ENCODE measurements around the gene STX1B.

The STX1B gene

DNA sequence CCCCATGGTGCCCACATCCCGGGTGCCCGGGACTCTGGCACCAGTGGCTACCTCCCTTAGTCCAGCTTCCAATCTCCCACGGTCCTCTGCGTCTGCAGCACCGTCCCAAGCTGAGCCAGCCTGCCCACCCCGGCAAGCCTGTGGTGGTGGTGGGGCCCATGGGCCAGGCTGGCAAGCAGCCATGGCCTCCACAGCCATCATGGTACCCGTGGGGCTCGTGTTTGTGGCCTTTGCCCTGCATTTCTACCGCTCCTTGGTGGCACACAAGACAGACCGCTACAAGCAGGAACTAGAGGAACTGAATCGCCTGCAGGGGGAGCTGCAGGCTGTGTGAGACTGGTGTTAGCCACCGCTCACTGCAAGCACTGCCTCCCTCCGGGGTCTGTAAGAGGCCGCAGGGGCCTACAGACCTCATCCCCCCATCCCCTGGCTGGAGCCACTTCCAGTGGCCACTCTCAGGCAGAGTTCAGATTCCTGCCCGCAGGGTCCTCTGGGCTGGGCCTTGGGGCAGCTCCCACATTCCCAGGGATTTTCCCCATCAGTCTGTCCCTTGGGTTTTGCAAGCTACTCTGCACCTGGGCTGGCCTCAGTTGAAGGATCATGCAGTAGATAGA, 56.8 kb downstream of the STX1B start:
- Histone ChIP-seq H3K27ac (ENCODE audit: insufficient read depth, low read length, poor library complexity, severe bottlenecking) (no peak overlapping the region), H3K9me3 (ENCODE audit: control insufficient read depth, low read length) (no peaks in the 10 kb centered on the region), H3K4me1 (ENCODE audit: control insufficient read depth, insufficient read depth, low read length, poor library complexity, severe bottlenecking) (peaks cover 35% of the 10 kb centered on the region), H3K27me3 (replicated peaks; ENCODE audit: control insufficient read depth, insufficient read depth, low read length, poor library complexity, severe bottlenecking) (no peaks in the 10 kb centered on the region), H3K36me3 (ENCODE audit: control insufficient read depth, insufficient read depth, low read length) (no peaks in the 10 kb centered on the region), H3K4me3 (ENCODE audit: insufficient read depth, low read depth, low read length, poor library complexity, severe bottlenecking) (no peak overlapping the region)
- DNase-seq: peak in 2 of 3 donors; percentile 33 to 41

DNA sequence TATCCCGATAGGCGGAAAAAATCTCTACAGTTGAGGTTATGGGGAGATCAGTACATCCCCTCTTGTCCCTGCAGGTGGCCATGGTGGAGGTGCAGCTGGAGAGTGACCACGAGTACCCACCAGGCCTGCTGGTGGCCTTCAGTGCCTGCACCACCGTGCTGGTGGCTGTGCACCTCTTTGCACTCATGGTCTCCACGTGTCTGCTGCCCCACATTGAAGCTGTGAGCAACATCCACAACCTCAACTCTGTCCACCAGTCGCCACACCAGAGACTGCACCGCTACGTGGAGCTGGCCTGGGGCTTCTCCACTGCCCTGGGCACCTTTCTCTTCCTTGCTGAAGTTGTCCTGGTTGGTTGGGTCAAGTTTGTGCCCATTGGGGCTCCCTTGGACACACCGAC, 57.3 kb downstream of the STX1B start:
- Histone ChIP-seq H3K27ac (ENCODE audit: insufficient read depth, low read length, poor library complexity, severe bottlenecking) (no peak overlapping the region), H3K27me3 (replicated peaks; ENCODE audit: control insufficient read depth, insufficient read depth, low read length, poor library complexity, severe bottlenecking) (no peaks in the 10 kb centered on the region), H3K4me1 (ENCODE audit: control insufficient read depth, insufficient read depth, low read length, poor library complexity, severe bottlenecking) (peaks cover 33% of the 10 kb centered on the region), H3K4me3 (ENCODE audit: insufficient read depth, low read depth, low read length, poor library complexity, severe bottlenecking) (no peak overlapping the region), H3K9me3 (ENCODE audit: control insufficient read depth, low read length) (no peaks in the 10 kb centered on the region), H3K36me3 (ENCODE audit: control insufficient read depth, insufficient read depth, low read length) (no peaks in the 10 kb centered on the region)
- no peak for DNase-seq

DNA sequence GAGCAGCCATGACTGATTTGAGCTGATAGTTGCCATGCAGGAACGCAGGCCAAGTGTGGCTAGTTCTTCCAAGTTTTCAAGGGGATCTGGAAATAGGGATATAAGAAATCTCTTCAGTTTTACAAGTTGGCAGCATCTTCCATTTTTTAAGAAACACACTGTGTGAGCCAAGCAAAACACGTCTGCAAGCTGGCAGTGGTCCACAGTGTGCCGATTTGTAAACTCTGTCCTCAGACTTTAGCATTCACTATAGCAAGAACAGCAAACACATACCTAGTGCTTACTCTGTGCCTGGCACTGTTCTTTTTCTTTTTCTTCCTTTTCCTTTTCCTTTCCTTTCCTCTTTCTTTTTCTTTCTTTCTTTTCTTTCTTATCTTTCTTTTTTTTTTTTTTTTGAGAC, 58.7 kb downstream of the STX1B start:
- Histone ChIP-seq H3K4me3 (ENCODE audit: insufficient read depth, low read depth, low read length, poor library complexity, severe bottlenecking) (no peak overlapping the region), H3K27me3 (replicated peaks; ENCODE audit: control insufficient read depth, insufficient read depth, low read length, poor library complexity, severe bottlenecking) (no peaks in the 10 kb centered on the region), H3K27ac (ENCODE audit: insufficient read depth, low read length, poor library complexity, severe bottlenecking) (no peak overlapping the region), H3K9me3 (ENCODE audit: control insufficient read depth, low read length) (no peaks in the 10 kb centered on the region), H3K36me3 (ENCODE audit: control insufficient read depth, insufficient read depth, low read length) (no peaks in the 10 kb centered on the region), H3K4me1 (ENCODE audit: control insufficient read depth, insufficient read depth, low read length, poor library complexity, severe bottlenecking) (peaks cover 28% of the 10 kb centered on the region)
- DNase-seq: no peak

DNA sequence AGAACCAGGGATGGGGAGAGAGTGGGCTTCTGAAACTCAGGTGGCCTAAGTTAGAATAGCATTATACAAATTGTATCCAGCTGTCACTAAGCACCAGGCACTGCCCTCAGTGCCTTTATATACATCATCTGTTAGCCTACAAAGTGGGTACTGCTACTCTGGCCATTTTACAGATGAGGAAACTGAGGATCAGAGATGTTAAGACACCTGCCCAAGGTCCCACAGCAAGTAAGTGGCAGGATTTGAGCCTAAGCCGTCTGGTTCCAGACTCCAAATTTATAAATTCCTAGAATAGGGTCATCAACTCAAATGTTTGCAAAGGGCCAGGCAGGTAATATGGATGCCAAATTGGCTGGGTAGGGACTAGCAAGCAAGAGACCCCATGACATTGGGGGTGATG, 59.2 kb downstream of the STX1B start:
- H3K4me1 ChIP-seq (ENCODE audit: control insufficient read depth, insufficient read depth, low read length, poor library complexity, severe bottlenecking): peaks cover 24% of the 10 kb centered on the region

DNA sequence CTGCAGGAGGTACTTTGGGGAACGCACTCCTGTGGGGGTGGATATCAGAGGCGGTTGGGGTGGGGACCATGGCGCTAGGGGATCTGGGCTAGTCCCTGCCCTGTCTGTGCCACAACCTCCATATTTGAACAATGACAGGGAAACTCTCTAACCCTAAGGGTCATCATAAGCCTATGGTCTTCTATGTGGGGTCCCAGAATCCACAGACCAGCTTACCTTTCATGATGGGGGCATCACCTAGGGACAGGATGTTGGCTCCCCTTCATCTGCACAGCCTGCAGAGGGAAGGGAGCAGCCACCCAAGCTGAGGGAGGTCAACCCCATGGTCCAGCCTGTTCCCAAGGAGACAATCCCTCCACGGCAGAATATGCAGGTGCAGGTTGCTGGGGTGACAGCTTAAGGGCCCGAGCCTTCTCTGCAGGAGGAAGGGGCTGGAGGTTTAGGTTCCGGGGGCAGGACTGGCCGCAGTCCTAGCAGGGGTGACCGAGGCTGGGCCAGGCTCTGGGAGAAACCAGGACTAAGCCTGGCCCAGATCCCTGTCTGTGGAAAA, 59.8 kb downstream of the STX1B start:
- DNase-seq: no peak
- H3K27ac ChIP-seq (ENCODE audit: insufficient read depth, low read length, poor library complexity, severe bottlenecking): peak overlapping the region; percentile 69

More for the DNA sequence above, 59.2 kb downstream of the STX1B start:
- no peaks in the 10 kb centered on the region for H3K9me3 ChIP-seq (ENCODE audit: control insufficient read depth, low read length)
- H3K36me3 ChIP-seq (ENCODE audit: control insufficient read depth, insufficient read depth, low read length): no peaks in the 10 kb centered on the region
- no peak overlapping the region for H3K27ac ChIP-seq (ENCODE audit: insufficient read depth, low read length, poor library complexity, severe bottlenecking)
- H3K27me3 ChIP-seq (replicated peaks; ENCODE audit: control insufficient read depth, insufficient read depth, low read length, poor library complexity, severe bottlenecking): no peaks in the 10 kb centered on the region
- H3K4me3 ChIP-seq (ENCODE audit: insufficient read depth, low read depth, low read length, poor library complexity, severe bottlenecking): no peak overlapping the region
- DNase-seq: no peak

DNA sequence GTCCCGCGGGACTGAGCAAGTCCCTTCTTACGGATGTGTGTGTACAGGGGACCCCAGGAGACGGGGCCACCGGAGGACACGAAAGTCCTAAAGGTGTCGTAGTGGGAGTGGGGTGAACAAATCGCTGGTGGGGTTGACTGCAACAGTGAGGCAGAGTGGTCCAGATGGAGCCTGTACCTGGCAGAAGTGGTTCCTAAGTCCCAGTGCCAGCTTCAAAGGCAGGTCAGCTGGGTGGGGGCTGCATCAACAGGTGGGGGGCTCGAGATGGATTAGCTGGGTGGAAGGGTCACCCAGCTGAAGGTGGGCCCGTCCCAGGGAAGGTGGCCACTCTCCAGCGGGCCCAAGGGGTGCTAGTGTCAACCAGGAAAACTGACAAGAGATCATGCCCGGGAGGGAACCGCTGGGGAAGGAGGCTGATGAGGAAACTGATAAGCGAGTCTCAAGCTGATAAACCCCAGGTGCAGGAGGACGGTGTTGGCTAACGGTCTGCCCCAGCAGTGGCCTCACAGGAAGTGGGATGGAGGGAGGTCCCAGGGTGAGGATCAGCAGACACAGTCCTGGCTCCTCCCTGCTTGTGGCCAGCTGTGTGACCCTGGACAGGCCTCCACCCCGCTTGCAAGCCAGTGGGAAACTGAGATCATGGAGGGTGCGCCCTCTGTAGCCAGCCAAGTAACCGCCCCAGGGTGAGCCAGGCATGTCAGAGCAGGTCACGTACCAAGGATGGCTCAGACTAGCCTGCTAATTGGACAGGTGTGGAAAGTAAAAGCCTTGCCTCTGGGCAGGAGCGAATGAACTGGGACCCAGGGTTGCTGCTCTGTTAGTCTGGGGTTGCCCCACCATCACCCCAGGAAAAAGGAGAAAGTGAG, 60.6 kb downstream of the STX1B start:
- no peaks in the 10 kb centered on the region for H3K9me3 ChIP-seq (ENCODE audit: control insufficient read depth, low read length)
- peak overlapping the region; percentile 69 for H3K27ac ChIP-seq (ENCODE audit: insufficient read depth, low read length, poor library complexity, severe bottlenecking)
- H3K4me3 ChIP-seq (ENCODE audit: insufficient read depth, low read depth, low read length, poor library complexity, severe bottlenecking): peak overlapping the region; percentile 87
- no peaks in the 10 kb centered on the region for H3K27me3 ChIP-seq (replicated peaks; ENCODE audit: control insufficient read depth, insufficient read depth, low read length, poor library complexity, severe bottlenecking)
- H3K36me3 ChIP-seq (ENCODE audit: control insufficient read depth, insufficient read depth, low read length): no peaks in the 10 kb centered on the region
- H3K4me1 ChIP-seq (ENCODE audit: control insufficient read depth, insufficient read depth, low read length, poor library complexity, severe bottlenecking): peaks cover 24% of the 10 kb centered on the region
- DNase-seq: no peak

More for the DNA sequence above, 59.8 kb downstream of the STX1B start:
- H3K4me3 ChIP-seq (ENCODE audit: insufficient read depth, low read depth, low read length, poor library complexity, severe bottlenecking): no peak overlapping the region
- peaks cover 24% of the 10 kb centered on the region for H3K4me1 ChIP-seq (ENCODE audit: control insufficient read depth, insufficient read depth, low read length, poor library complexity, severe bottlenecking)
- H3K27me3 ChIP-seq (replicated peaks; ENCODE audit: control insufficient read depth, insufficient read depth, low read length, poor library complexity, severe bottlenecking): no peaks in the 10 kb centered on the region
- H3K36me3 ChIP-seq (ENCODE audit: control insufficient read depth, insufficient read depth, low read length): no peaks in the 10 kb centered on the region
- H3K9me3 ChIP-seq (ENCODE audit: control insufficient read depth, low read length): no peaks in the 10 kb centered on the region

DNA sequence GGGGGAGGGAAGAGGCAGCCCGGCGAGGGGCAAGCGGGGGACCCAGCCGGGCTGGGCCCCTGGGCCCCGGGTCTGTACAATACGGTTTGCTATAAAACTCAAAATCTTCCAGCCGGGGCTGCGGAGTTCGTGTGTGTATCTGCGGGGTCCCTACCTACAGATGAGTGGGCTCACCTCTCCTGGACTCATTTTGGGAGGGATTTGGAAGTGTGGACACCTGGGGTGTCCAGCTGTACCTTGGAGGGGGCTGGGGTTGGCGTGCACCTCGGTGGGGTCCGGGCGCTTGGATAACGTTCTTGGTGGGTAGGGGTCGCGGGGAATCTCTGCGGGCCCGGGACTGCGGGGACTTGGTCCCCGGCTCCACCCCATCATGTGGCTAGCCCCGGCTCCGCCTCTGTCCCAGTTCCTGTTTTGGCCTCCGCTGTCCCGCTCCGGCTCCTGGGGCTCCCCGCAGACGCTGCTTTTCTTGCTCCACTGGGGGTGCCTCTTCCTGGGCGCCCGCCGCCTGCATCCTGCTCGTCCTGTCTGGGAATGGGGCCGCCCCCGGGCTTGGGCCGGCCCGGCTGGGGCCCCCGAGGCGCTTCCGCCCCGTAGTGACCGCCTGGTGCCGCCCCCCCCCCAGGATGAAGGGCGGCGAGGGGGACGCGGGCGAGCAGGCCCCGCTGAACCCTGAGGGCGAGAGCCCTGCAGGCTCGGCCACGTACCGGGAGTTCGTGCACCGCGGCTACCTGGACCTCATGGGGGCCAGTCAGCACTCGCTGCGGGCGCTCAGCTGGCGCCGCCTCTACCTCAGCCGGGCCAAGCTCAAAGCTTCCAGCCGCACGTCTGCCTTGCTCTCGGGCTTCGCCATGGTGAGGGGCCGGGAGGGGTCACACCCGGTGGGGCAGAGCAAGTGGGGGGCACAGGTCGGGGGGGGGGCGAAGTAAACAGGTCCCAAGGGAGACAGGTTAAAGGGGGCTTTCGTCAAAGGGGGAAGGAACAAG, 61.5 kb downstream of the STX1B start, which contains the start of gene ORAI3:
TSS of gene ORAI3 (plus strand) at position 402 of the 983 bp plus-strand sequence. CDS start at position 624, 222 bp downstream.
- no peaks in the 10 kb centered on the region for H3K9me3 ChIP-seq (ENCODE audit: control insufficient read depth, low read length)
- H3K27me3 ChIP-seq (replicated peaks; ENCODE audit: control insufficient read depth, insufficient read depth, low read length, poor library complexity, severe bottlenecking): no peaks in the 10 kb centered on the region
- H3K4me3 ChIP-seq (ENCODE audit: insufficient read depth, low read depth, low read length, poor library complexity, severe bottlenecking): peak within 1 kb of the TSS; percentile 87
- DNase-seq: peak in 1 of 3 donors; percentile 24
- H3K36me3 ChIP-seq (ENCODE audit: control insufficient read depth, insufficient read depth, low read length): no peaks in the 10 kb centered on the region
- H3K4me1 ChIP-seq (ENCODE audit: control insufficient read depth, insufficient read depth, low read length, poor library complexity, severe bottlenecking): peaks cover 24% of the 10 kb centered on the region
- peak within 1 kb of the TSS; percentile 69 for H3K27ac ChIP-seq (ENCODE audit: insufficient read depth, low read length, poor library complexity, severe bottlenecking)

DNA sequence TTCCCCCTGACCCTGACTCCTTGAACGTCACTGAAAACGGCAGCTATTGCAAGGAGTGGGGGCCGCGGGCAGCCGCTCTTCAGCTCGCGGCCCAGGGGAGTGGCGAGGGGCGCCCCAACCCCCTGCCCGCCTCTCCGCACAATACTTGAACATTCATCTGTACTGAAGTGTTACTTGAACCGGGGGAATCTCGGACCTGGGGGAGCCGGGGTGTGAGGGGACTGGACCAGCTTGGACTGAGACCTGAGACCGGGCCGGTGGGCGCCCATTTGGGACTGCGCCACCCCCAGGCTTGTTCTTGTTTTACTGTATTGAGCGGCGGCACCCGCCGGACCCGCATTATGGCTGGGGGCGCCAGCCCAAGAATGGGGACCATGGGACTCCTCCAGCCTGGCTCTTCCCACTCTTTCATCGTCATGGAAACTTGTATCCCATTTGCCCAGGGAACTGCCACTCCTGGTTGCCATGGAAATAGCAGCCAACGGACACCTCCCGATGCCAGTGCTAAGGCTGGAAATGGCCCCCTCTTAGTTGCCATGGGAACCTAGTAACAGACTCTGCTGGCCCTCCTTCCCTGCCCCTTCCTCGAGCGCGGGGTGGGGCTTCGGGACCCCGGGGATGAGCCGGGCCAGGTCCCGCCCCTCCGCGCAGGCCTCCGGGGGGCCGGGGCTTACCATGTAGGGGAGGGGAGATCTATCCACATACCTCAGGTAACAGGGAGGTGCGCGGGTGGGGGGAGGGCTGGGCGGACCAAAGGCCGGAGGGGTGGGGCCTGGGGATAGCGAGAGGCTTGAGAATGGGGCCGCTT, 62.4 kb downstream of the STX1B start:
- Histone ChIP-seq H3K4me3 (ENCODE audit: insufficient read depth, low read depth, low read length, poor library complexity, severe bottlenecking) (no peak overlapping the region), H3K4me1 (ENCODE audit: control insufficient read depth, insufficient read depth, low read length, poor library complexity, severe bottlenecking) (peaks cover 18% of the 10 kb centered on the region), H3K27me3 (replicated peaks; ENCODE audit: control insufficient read depth, insufficient read depth, low read length, poor library complexity, severe bottlenecking) (no peaks in the 10 kb centered on the region), H3K36me3 (ENCODE audit: control insufficient read depth, insufficient read depth, low read length) (peaks cover 3% of the 10 kb centered on the region), H3K27ac (ENCODE audit: insufficient read depth, low read length, poor library complexity, severe bottlenecking) (peak overlapping the region; percentile 69), H3K9me3 (ENCODE audit: control insufficient read depth, low read length) (no peaks in the 10 kb centered on the region)
- no peak for DNase-seq

DNA sequence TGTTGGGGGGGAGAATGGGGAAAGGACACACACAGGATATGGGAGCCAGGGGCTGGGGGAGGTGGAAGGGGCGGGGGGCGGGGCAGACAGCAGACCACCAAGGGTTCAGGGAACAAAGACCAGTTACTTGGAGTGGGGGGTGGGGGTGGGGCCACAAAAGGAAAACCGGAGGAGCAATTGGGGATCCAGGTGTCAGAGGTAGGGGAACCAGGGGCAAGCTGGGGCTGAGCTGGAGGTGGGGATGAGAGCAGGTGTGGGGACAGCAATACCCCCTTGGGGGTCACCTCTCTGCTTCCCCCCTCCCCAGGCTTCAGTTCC, 62.9 kb downstream of the STX1B start:
- Histone ChIP-seq H3K27ac (ENCODE audit: insufficient read depth, low read length, poor library complexity, severe bottlenecking) (no peak overlapping the region), H3K27me3 (replicated peaks; ENCODE audit: control insufficient read depth, insufficient read depth, low read length, poor library complexity, severe bottlenecking) (no peaks in the 10 kb centered on the region), H3K36me3 (ENCODE audit: control insufficient read depth, insufficient read depth, low read length) (peaks cover 3% of the 10 kb centered on the region), H3K4me3 (ENCODE audit: insufficient read depth, low read depth, low read length, poor library complexity, severe bottlenecking) (no peak overlapping the region), H3K9me3 (ENCODE audit: control insufficient read depth, low read length) (no peaks in the 10 kb centered on the region), H3K4me1 (ENCODE audit: control insufficient read depth, insufficient read depth, low read length, poor library complexity, severe bottlenecking) (peaks cover 18% of the 10 kb centered on the region)
- no peak for DNase-seq

Data from effector memory CD4-positive, alpha-beta T cell (primary cell).